Measurements from ENCODE around the gene GGA2.
A peak's percentile ranks its signal among the peaks of the same experiment; 100 is the strongest.

GGA2 gene

DNA sequence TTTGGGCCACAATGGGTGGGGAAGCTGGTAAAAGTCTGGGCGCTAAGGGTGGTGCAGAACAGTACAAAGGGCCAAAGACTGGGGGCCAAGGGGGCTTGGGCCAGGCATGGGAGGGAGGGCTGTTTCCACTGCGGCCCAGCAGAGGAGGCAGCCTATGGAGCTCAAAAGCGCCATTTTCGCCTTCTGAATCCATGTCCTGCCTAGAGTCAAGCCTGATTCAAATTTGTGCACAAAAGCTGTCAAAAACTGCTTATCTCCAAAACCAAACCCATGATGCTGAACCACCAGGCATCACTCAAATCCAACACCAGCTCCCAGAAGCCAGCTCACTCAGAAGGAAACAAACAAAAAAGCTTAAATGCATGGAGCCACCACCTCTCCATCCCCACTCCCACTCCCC is 73.3 kb downstream of the GGA2 start:
- no peak for TF ChIP-seq CEBPB (IDR thresholded peaks at IDR 0.05)

- TF ChIP-seq CEBPB (IDR thresholded peaks at IDR 0.05) (no peak), RAD21 (IDR thresholded peaks at IDR 0.05; ENCODE audit: low read depth) (peak; percentile 53), TCF12 (IDR thresholded peaks at IDR 0.05; ENCODE audit: low read depth) (no peak)
Measured at GRCh38 chr16:23435500-23435899, 74.8 kb downstream of the GGA2 start.

DNA sequence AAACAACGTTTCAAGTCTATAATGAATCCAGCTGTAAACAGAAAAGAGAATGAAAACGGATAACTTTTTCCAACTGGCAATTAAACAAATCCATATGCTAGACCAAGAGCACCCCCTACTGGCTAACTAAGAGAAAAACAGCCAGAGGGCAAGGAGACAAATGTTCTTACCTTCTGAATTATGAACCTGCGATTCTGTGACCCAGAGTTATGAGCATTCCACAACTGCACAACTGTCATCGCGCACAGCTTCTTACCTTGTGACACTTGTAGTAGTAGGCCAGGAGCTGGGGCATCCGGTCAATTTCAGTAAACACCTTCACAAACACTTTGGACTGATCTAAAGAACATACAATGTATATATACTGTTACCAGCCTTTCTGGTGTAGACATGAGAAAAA is 75.9 kb downstream of the GGA2 start:
- TF ChIP-seq TEAD4 (IDR thresholded peaks at IDR 0.05) (no peak), RAD21 (IDR thresholded peaks at IDR 0.05; ENCODE audit: low read depth) (peak; percentile 82)

- TF ChIP-seq FOXM1 (IDR thresholded peaks at IDR 0.05; ENCODE audit: borderline replicate concordance, low read depth) (no peak), TEAD4 (IDR thresholded peaks at IDR 0.05) (no peak), EP300 (IDR thresholded peaks at IDR 0.05; ENCODE audit: borderline replicate concordance) (no peak), CREB1 (IDR thresholded peaks at IDR 0.05; ENCODE audit: low read depth) (no peak), TCF12 (IDR thresholded peaks at IDR 0.05; ENCODE audit: low read depth) (no peak), CEBPB (IDR thresholded peaks at IDR 0.05) (no peak), EGR1 (IDR thresholded peaks at IDR 0.05) (no peak), RAD21 (IDR thresholded peaks at IDR 0.05; ENCODE audit: low read depth) (no peak)
- TF ChIP-seq, protein P1, sequence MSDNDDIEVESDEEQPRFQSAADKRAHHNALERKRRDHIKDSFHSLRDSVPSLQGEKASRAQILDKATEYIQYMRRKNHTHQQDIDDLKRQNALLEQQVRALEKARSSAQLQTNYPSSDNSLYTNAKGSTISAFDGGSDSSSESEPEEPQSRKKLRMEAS (IDR thresholded peaks at IDR 0.05): no peak
Measured at GRCh38 chr16:23433261-23433920, 76.9 kb downstream of the GGA2 start.

DNA sequence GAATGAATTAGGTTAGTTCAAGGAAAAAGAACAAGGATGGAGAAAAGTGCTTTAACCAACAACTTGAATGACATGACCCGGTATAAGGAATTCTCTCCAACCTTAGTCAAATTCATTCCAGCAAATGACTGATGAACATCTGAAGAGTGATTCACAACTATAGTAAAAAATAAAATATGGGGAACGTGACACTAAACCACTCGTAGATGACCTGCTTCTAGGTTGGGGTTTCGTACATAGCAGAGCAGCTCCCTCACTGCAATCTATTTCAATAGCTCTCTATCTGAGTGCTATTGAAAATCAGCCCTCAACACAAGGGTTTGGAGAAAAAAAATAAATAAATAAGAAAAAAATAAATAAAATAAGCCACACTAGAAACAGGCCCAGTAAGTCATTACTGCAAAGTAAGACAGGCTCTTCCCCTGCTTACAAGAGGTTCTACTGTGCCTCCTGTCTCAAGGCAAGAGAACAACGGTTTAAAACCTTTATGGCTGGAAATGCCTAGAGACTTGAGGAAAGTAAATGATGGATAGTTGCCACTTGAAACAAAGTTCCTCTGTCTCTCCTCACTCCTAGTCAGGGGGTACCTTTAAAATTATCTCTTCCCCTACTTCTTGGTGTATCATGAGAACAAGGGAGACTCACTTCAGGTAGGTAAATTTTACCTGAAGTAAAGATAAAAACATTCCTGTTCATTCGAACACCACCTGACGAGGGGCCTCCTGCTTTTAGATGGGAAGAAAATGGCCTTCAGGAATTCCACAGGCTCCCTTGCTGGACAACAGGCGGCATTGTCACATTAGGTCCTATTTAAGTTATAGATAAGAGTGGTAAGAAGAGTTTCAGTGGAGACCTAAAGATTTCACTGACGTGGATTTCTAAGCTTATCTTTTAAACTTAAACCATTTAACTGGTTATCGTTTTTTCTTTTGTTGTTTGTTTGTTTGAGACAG is 77.8 kb downstream of the GGA2 start:
- TF ChIP-seq TAF1 (IDR thresholded peaks at IDR 0.05; ENCODE audit: low read depth) (no peak), ZBTB7A (IDR thresholded peaks at IDR 0.05; ENCODE audit: low read depth) (no peak), TCF12 (IDR thresholded peaks at IDR 0.05; ENCODE audit: low read depth) (no peak), FOXM1 (IDR thresholded peaks at IDR 0.05; ENCODE audit: borderline replicate concordance, low read depth) (no peak), CREB1 (IDR thresholded peaks at IDR 0.05; ENCODE audit: low read depth) (no peak), EP300 (IDR thresholded peaks at IDR 0.05; ENCODE audit: borderline replicate concordance) (no peak), CEBPB (IDR thresholded peaks at IDR 0.05) (no peak), TEAD4 (IDR thresholded peaks at IDR 0.05) (no peak), USF1 (IDR thresholded peaks at IDR 0.05) (no peak), YY1 (IDR thresholded peaks at IDR 0.05; ENCODE audit: low read depth) (no peak), NFIC (IDR thresholded peaks at IDR 0.05) (no peak), EGR1 (IDR thresholded peaks at IDR 0.05) (no peak), RAD21 (IDR thresholded peaks at IDR 0.05; ENCODE audit: low read depth) (no peak)
- TF ChIP-seq, protein P2, sequence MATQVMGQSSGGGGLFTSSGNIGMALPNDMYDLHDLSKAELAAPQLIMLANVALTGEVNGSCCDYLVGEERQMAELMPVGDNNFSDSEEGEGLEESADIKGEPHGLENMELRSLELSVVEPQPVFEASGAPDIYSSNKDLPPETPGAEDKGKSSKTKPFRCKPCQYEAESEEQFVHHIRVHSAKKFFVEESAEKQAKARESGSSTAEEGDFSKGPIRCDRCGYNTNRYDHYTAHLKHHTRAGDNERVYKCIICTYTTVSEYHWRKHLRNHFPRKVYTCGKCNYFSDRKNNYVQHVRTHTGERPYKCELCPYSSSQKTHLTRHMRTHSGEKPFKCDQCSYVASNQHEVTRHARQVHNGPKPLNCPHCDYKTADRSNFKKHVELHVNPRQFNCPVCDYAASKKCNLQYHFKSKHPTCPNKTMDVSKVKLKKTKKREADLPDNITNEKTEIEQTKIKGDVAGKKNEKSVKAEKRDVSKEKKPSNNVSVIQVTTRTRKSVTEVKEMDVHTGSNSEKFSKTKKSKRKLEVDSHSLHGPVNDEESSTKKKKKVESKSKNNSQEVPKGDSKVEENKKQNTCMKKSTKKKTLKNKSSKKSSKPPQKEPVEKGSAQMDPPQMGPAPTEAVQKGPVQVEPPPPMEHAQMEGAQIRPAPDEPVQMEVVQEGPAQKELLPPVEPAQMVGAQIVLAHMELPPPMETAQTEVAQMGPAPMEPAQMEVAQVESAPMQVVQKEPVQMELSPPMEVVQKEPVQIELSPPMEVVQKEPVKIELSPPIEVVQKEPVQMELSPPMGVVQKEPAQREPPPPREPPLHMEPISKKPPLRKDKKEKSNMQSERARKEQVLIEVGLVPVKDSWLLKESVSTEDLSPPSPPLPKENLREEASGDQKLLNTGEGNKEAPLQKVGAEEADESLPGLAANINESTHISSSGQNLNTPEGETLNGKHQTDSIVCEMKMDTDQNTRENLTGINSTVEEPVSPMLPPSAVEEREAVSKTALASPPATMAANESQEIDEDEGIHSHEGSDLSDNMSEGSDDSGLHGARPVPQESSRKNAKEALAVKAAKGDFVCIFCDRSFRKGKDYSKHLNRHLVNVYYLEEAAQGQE (IDR thresholded peaks at IDR 0.05; ENCODE audit: low read depth): no peak
- TF ChIP-seq, protein P1 (IDR thresholded peaks at IDR 0.05): no peak

GRCh38 chr16:23428351-23428750 is 81.9 kb downstream of the GGA2 start:
- TF ChIP-seq RAD21 (IDR thresholded peaks at IDR 0.05; ENCODE audit: low read depth): no peak
- no peak for TF ChIP-seq TAF1 (IDR thresholded peaks at IDR 0.05; ENCODE audit: low read depth)
- TF ChIP-seq NFIC (IDR thresholded peaks at IDR 0.05): no peak
- no peak for TF ChIP-seq CEBPB (IDR thresholded peaks at IDR 0.05)
- TF ChIP-seq EGR1 (IDR thresholded peaks at IDR 0.05): no peak
- TF ChIP-seq FOXM1 (IDR thresholded peaks at IDR 0.05; ENCODE audit: borderline replicate concordance, low read depth): no peak
- TF ChIP-seq, protein P2 (IDR thresholded peaks at IDR 0.05; ENCODE audit: low read depth): no peak
- TF ChIP-seq CREB1 (IDR thresholded peaks at IDR 0.05; ENCODE audit: low read depth): no peak
- no peak for TF ChIP-seq TCF12 (IDR thresholded peaks at IDR 0.05; ENCODE audit: low read depth)
- TF ChIP-seq EP300 (IDR thresholded peaks at IDR 0.05; ENCODE audit: borderline replicate concordance): no peak
- no peak for TF ChIP-seq USF1 (IDR thresholded peaks at IDR 0.05)
- TF ChIP-seq, protein P1 (IDR thresholded peaks at IDR 0.05): no peak
- no peak for TF ChIP-seq YY1 (IDR thresholded peaks at IDR 0.05; ENCODE audit: low read depth)
- TF ChIP-seq TEAD4 (IDR thresholded peaks at IDR 0.05): no peak
- TF ChIP-seq ZBTB7A (IDR thresholded peaks at IDR 0.05; ENCODE audit: low read depth): no peak
